Kidney capillary endothelial cell (primary cell): ENCODE data around the gene CARS1.

Experiments used
- DNase-seq: peaks from one replicate; pipeline ENCODE4 v3.0.0-alpha.2; 2018; ENCODE audit warnings: low spot score

The CARS1 gene

DNA sequence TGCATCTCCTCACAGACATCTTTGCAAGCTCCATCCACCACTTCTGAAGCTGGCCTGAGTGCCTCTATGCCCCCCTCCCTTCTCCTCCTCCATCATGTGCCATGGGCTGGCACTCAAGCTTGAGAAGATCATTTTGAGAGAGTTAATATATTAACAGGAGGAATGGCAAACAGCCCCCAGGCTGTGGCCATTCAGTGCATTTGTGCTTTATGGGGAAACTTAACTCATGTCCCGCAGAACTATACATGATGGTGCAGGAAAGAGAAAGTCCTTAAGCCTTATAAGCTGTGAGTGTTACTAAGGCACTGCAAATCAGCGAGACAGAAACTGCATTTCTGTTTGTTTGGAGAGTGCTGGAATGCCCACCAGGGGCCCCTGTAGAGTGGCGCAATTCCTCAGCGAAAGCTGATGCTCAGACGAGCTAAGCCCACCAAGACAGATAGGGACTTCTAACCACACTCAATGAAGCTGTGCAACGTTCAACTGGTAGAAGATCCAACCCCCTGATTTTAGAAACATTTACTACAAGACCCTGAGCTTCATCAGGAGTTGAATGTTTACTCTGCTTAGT is 101.2 kb downstream of the CARS1 start:
- DNase-seq = no peak

DNA sequence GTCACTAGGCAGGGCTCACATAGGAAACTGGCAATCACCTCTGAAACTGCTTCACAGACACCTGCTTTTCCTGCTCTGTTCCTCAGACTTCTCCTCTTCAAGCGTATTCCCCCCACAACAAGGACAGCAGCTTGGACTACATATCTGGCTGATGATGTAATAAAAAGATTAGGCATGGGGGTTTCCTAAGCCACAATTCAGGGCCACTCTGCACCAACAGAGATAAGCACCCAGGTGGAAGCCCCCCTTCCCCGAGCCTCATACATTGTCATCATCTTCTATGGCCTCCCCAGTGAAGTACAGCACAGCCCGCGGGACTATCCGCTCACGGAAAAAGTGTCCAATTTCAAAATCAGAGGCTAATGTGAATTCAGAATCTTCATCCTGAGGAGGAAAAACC is 103.0 kb downstream of the CARS1 start:
- DNase-seq = no peak

DNA sequence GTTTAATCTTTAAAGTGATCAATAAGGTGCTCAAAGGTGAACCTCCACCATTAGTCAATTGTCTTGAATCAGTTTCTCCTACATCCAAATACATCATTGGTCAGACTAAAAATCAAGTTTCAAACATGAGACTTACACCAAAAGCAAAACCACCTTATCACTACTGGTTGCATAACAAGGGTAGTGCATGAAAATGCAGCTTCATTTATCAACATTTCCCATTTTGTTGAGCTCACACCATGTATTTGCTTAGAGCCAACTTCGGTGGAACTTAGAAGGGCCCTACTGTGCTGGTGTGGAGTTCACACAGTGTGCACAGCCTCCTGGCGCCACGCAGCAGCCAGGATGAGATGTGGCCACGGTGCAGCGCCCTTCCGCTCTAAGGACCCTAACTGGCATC is 104.9 kb downstream of the CARS1 start:
- no peak for DNase-seq

DNA sequence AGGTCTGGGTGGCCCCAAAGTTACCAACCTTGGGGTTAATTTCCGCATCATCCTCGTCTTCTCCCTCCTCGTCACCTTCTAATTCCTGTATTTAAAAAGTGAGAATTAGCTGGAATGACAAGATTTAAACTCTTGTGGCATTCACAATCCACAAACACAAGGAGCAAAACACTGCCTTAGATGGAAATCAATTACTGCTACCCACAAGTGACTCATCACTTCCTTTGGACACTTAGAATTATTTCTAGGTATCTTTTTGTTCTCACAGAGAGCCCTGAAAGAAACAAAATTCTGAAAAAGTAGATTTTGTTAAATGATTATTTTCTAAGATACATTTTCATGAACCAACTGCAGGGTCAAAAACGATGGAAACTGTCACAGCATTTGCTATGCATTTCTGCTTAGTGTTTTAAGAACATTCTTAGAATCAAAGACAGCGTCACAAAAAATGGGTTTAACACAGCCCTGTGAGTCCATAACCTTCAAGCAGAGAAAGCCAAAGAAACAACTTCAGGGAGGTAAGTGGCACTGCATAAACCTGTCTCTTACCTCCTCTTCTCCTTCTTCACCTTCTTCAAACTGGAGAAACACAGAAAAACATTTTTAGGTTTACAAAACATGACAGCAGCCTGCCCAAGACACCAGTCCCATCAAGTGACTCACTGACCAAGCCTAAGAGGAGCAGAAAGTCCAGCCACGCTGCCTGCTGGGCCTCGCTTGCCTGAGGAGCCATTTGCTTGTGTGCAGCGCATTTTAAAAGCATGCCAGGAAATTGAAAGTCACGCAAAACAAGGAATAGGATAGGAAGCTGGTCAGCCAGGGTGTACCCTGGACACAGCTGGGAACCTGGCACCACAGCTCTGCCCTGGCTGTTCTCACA is 105.8 kb downstream of the CARS1 start:
- peak; percentile 52 for DNase-seq
